HFFc6 (cell line): ENCODE data around the gene ACAN. TPM values are rescaled to one million over a fixed set of nuclear protein-coding genes. Genes with fewer than 3 reads are reported as not detected.

Experiments used
- DNase-seq: peaks from one replicate; pipeline ENCODE4 v3.0.0-alpha.2; 2018
- H3K27ac Mint-ChIP-seq: 2 replicates; pipeline ENCODE4 v1.8.0; 2020; ENCODE audit warnings: mild to moderate bottlenecking, mixed read lengths
- H3K27me3 Mint-ChIP-seq: 2 replicates; pipeline ENCODE4 v1.8.0; 2021; ENCODE audit warnings: mild to moderate bottlenecking, moderate library complexity, mixed read lengths; ENCODE audit not compliant: insufficient read depth
- H3K36me3 Mint-ChIP-seq: 2 replicates; pipeline ENCODE4 v1.8.0; 2021; ENCODE audit warnings: low read depth, mixed read lengths
- H3K4me1 Mint-ChIP-seq: 2 replicates; pipeline ENCODE4 v1.8.0; 2020; ENCODE audit warnings: low read depth, mixed read lengths
- H3K4me3 Mint-ChIP-seq: 2 replicates; pipeline ENCODE4 v1.8.0; 2020; ENCODE audit warnings: mild to moderate bottlenecking, moderate library complexity, mixed read lengths
- H3K9me3 Mint-ChIP-seq: 2 replicates; pipeline ENCODE4 v1.8.0; 2020; ENCODE audit warnings: mild to moderate bottlenecking, mixed read lengths
- total RNA-seq, 6 experiments: library from RNA; stranded (reverse); fragmentation: NEBNext Ultra II Directional; extraction: Animal tissue kit (Norgen Biotek cat#: 25700); gene quantifications; 2 replicates in 1 of 6; 3 replicates in 5 of 6; pipeline ENCODE4 v1.2.3, GENCODE V29; 2021
- TF ChIP-seq, protein P1 (sequence below): fragments of 200-600 bp; sonication (generic); IDR thresholded peaks from 2 replicates; pipeline ENCODE4 v1.5.0; 2021; ENCODE audit warnings: antibody characterized with exemption, mild to moderate bottlenecking

Gene ACAN
- total RNA-seq, 6 experiments from 2014 or later, result 0.02 to 0.14 (median 0.10) TPM; not detected in 3

DNA sequence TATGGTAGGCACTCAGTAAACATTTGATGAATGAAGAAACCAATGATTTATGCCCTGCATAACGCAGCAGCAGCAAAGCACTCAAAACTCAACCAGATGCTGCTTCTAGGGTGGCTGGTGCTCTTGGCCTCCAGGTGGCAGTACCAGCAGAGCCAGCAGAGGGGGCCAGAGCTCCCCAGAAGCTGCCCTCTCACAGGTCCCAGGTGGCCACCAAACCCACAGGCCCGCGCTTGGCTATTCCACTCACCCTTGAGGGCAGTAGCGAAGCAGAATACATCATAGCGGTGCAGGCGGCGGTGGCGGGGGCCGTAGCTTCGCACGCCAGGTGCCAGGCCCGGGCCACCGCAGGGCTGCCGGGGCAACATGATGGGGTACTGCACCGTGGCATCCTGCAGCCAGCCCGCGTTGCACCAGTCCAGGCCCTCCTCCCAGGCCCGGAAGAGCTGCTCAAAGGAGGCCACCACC, 75.5 kb downstream of the ACAN start:
- Mint-ChIP-seq H3K4me1 (peaks cover 22% of the 10 kb centered on the region), H3K27me3 (peaks cover 20% of the 10 kb centered on the region), H3K9me3 (no peaks in the 10 kb centered on the region), H3K4me3 (no peak overlapping the region), H3K27ac (no peak overlapping the region), H3K36me3 (peaks cover 35% of the 10 kb centered on the region)
- peak; percentile 23 for DNase-seq
- TF ChIP-seq, protein P1, sequence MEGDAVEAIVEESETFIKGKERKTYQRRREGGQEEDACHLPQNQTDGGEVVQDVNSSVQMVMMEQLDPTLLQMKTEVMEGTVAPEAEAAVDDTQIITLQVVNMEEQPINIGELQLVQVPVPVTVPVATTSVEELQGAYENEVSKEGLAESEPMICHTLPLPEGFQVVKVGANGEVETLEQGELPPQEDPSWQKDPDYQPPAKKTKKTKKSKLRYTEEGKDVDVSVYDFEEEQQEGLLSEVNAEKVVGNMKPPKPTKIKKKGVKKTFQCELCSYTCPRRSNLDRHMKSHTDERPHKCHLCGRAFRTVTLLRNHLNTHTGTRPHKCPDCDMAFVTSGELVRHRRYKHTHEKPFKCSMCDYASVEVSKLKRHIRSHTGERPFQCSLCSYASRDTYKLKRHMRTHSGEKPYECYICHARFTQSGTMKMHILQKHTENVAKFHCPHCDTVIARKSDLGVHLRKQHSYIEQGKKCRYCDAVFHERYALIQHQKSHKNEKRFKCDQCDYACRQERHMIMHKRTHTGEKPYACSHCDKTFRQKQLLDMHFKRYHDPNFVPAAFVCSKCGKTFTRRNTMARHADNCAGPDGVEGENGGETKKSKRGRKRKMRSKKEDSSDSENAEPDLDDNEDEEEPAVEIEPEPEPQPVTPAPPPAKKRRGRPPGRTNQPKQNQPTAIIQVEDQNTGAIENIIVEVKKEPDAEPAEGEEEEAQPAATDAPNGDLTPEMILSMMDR, result peak; percentile 87

DNA sequence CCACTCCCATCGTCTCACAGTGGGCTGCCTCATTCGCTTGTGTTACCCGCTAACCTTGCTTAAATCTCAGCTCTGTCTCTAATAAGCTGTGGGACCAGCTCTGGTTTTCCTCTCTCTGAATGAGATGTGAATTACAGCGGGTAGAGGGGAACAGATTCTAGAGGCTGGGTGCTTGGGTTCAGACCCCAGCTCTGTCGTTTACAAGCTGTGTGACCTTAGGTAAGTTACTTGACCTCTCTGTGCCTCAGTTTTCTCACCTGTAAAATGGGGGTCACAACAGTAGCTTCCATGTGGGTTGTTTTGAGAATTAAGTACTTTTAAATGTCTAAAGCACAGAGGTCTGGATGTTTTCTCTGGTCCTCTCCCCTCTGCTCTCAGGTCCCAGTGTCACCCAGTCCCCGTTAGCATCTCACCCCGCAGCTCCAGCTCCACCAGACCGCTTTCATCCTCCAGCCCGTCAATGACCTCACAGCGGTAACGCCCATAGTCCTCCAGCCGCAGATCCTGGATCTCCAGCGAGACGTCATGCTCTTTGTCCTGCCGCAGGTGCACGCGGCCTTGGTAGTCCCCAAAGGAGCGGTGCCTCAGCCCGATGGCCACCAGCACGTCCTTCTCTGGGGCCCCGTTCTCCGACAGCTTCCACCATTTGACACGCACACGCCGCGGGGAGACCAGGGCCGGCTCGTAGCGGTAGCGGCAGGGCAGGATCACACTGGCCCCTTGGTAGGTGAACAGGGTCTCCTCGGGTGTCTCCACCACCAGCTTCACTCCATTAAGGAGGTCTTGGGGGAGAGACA, 77.9 kb downstream of the ACAN start:
- peaks cover 11% of the 10 kb centered on the region for H3K27me3 Mint-ChIP-seq
- H3K27ac Mint-ChIP-seq, result no peak overlapping the region
- peaks cover 38% of the 10 kb centered on the region for H3K36me3 Mint-ChIP-seq
- no peaks in the 10 kb centered on the region for H3K9me3 Mint-ChIP-seq
- no peak overlapping the region for H3K4me3 Mint-ChIP-seq
- DNase-seq, result no peak
- H3K4me1 Mint-ChIP-seq, result peaks cover 22% of the 10 kb centered on the region
- TF ChIP-seq, protein P1, result no peak

DNA sequence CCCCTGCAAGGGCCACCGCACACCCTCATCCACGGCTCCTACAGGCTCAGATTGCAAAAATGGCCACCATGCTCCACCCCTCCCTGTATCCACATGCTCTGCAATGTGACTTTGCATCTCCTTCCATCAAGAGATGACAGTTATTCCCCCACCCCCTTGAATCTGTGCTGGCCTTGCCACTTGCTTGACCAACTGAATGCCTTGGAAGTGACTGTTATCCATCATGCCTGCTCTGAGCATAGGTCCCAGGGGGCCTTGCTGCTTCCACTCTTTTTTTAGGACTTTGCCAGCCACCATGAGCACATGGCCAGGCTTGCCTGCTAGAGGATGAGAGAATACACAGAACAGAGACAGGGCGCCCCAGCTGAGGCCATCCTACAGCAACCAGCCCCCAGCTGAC, 78.5 kb downstream of the ACAN start:
- H3K27ac Mint-ChIP-seq, result peak overlapping the region; percentile 49; the same call in 1 of the 2 replicates
- no peak overlapping the region for H3K4me3 Mint-ChIP-seq
- peaks cover 22% of the 10 kb centered on the region for H3K4me1 Mint-ChIP-seq
- no peaks in the 10 kb centered on the region for H3K9me3 Mint-ChIP-seq
- H3K27me3 Mint-ChIP-seq, result peaks cover 9% of the 10 kb centered on the region
- peaks cover 33% of the 10 kb centered on the region for H3K36me3 Mint-ChIP-seq
- TF ChIP-seq, protein P1, result no peak
- DNase-seq, result no peak

DNA sequence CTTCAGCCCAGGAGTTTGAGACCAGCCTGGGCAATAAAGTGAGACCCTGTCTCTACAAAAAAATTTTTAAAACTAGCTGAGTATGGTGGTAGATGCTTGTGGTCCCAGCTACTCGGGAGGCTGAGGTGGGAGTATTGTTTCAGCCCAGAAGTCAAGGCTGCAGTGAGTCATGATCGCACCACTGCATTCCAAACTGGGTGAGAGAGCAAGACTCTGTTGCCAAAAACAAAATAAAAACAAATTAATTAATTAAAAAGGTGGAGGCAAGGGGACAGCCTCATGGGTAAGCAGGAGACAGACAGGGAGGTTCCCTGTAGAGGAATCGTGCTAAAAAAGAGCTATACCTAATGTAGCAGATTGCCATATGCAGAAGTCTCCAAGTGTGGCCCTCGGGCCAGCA, 79.5 kb downstream of the ACAN start:
- Mint-ChIP-seq H3K9me3 (no peaks in the 10 kb centered on the region), H3K4me3 (no peak overlapping the region), H3K4me1 (peaks cover 22% of the 10 kb centered on the region), H3K36me3 (peaks cover 30% of the 10 kb centered on the region), H3K27me3 (peaks cover 9% of the 10 kb centered on the region), H3K27ac (no peak overlapping the region; the same call in 1 of the 2 replicates)
- TF ChIP-seq, protein P1, result no peak
- peak; percentile 65 for DNase-seq

DNA sequence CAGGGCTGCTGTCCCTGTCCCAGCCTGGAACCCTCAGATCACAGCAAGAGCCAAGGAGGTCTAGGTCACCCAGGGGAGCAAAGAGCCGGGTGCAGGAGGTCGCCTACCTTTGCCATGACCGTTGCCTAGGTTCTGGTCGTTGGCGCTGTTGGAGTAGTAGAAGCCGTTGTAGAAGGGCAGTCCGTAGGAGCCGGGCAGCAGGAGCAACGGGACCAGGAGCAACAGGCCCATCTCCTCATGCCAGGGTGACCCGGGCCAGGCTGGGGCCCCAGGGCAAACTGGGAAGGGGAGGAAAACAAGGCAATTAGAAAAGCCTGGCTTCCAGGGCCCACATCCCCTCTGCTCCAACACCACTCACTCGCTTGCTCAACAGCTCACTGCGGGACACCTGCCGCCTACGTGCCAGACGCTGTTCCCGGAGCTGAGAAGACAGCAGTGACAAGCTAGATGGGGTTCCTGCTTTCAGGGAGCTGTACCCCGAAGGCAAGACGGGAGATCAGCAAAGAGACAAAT, 83.9 kb downstream of the ACAN start:
- Mint-ChIP-seq H3K4me1 (peaks cover 30% of the 10 kb centered on the region), H3K27me3 (peaks cover 10% of the 10 kb centered on the region), H3K4me3 (no peak overlapping the region), H3K9me3 (no peaks in the 10 kb centered on the region), H3K27ac (no peak overlapping the region), H3K36me3 (peaks cover 18% of the 10 kb centered on the region)
- TF ChIP-seq, protein P1, result no peak
- DNase-seq, result no peak
